ENCODE measurements around the gene ARRDC4. TPM values are rescaled to one million over a fixed set of nuclear protein-coding genes. Genes with fewer than 3 reads are reported as not detected.

ARRDC4 gene
- total RNA-seq: 11.8 and 16.3 TPM in 2 replicates

GRCh38 chr15:97960364-97961066 lies at the start of gene ARRDC4:
Gene ARRDC4 (plus strand): TSS chr15:97960703. CDS start chr15:97960862, 159 bp downstream.

Measured in regular cardiac myocyte (primary cell).